H1 (cell line): ENCODE results near the gene TSC1. TPM values are rescaled to one million over a fixed set of nuclear protein-coding genes. Genes with fewer than 3 reads are reported as not detected.

ENCODE experiments used
- ASH2L ChIP-seq: fragments of 200-600, 300-600 bp; sonication (generic); IDR thresholded peaks from one replicate; pipeline ENCODE4 v1.7.1; 2017; ENCODE audit warnings: low read length
- CREB1 ChIP-seq: IDR thresholded peaks from 2 replicates; pipeline ENCODE4 v1.6.1; 2012; ENCODE audit warnings: inconsistent platforms
- EGR1 ChIP-seq: IDR thresholded peaks from 2 replicates; pipeline ENCODE4 v1.6.1; 2011; ENCODE audit warnings: low read depth, low read length, borderline replicate concordance
- EZH2 ChIP-seq: fragments of 200-600 bp; sonication (generic); IDR thresholded peaks from 2 replicates; pipeline ENCODE4 v1.7.1; 2012; ENCODE audit warnings: low read depth, mild to moderate bottlenecking, moderate library complexity, low read length, inconsistent platforms; ENCODE audit not compliant: severe bottlenecking
- NRF1 ChIP-seq: IDR thresholded peaks from 2 replicates; pipeline ENCODE4 v1.6.1; 2011; ENCODE audit warnings: mild to moderate bottlenecking, low read depth, low read length, improper control_type of control experiment
- SP4 ChIP-seq: IDR thresholded peaks from 2 replicates; pipeline ENCODE4 v1.6.1; 2012; ENCODE audit warnings: low read length, inconsistent platforms
- SRF ChIP-seq: IDR thresholded peaks from 2 replicates; pipeline ENCODE4 v1.6.1; 2011; ENCODE audit warnings: mild to moderate bottlenecking, low read depth, low read length, moderate library complexity
- TAF1 ChIP-seq: IDR thresholded peaks from 2 replicates; pipeline ENCODE4 v1.6.1; 2011; ENCODE audit warnings: mild to moderate bottlenecking, low read depth, low read length
- TCF12 ChIP-seq: IDR thresholded peaks from 2 replicates; pipeline ENCODE4 v1.6.1; 2011; ENCODE audit warnings: low read depth, mild to moderate bottlenecking, low read length
- polyA plus RNA-seq, 7 experiments: library from polyadenylated mRNA; depleted of rRNA in 3 of 7; stranded (reverse) in 5 of 7; unstranded in 2 of 7; fragments of >200 nt in 5 of 7; fragments of 200-250 nt in 2 of 7; gene quantifications; 1 replicate in 5 of 7; 2 replicates in 1 of 7; 4 replicates in 1 of 7; pipeline versions ENCODE4 v1.2.1 to v1.2.3, GENCODE V29; 2011 to 2013; ENCODE audit warnings: missing spikeins in 2 of 7, mixed read lengths in 2 of 7
- total RNA-seq: library from RNA; stranded (reverse); fragmentation: NEBNext Ultra II Directional; extraction: Animal tissue kit (Norgen Biotek cat#: 25700); gene quantifications from 2 replicates; pipeline ENCODE4 v1.2.1, GENCODE V29; 2021
- TF ChIP-seq, protein P1 (sequence below): fragments of 300-600 bp; sonication (generic); IDR thresholded peaks from 2 replicates; pipeline ENCODE4 v1.7.1; 2012; ENCODE audit warnings: low read length, moderate library complexity, mild to moderate bottlenecking, inconsistent platforms; ENCODE audit not compliant: insufficient replicate concordance

TSC1 gene
- total and polyA plus RNA-seq, 2 of the 8 experiments (the other 6 are each of a cell fraction or from before 2014, with no cell fraction given): 37.2 to 46.0 TPM

DNA sequence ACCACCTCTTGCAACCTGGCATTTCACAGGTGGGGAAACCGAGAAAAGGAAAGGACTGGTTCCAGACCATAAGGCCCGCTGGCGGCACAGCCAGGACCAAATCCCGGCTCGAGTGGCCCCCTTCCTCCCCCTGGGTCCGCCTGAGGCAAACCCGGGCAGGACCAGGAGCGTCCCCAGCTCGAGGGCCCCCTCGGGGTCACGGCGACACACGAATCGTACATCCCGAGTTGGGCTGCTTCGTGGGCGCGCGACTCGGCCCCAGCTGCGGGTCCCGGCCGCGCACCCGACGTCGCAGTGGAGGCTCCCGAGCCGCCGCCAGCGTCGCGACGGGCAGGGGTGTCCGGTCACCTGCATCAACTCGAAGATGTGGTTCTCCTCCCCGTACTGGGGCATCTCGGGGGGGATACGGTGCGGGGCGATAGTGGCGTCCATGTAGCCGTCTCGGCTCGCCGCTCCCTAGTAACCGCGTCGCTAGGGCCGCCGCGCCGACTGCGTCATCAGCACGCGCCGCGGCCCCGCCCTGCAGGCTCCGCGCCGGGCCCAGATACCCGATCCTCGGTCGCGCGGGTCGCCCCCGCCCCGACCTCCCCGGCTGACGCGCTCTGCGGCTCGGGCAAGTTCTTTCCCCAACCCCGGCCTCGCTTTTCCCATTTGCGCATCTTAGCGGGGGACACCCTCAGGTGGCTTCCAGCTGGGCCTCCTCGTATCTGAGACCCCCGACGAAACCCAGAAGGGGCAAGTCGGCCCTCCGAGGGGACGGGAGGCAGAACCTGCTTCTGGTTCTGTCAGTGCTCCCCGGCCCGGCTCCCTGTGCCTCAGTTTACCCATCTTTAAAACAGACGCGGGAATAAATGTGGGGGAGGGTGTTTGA is 66.4 kb downstream of the TSC1 start, which contains the start of gene AK8 (continued):
- TF ChIP-seq SP4 (peak; percentile 56; the same call in 1 of the 2 replicates), EGR1 (peak; percentile 78; the same call in 1 of the 2 replicates), EZH2 (no peak), TAF1 (peak; percentile 46; the same call in 1 of the 2 replicates), ASH2L (peak; percentile 98), CREB1 (peak; percentile 98), NRF1 (no peak), TCF12 (0 out of 2 replicates have a peak, but pooled peaks have one; percentile 30), SRF (peak; percentile 86)
- TF ChIP-seq, protein P1, sequence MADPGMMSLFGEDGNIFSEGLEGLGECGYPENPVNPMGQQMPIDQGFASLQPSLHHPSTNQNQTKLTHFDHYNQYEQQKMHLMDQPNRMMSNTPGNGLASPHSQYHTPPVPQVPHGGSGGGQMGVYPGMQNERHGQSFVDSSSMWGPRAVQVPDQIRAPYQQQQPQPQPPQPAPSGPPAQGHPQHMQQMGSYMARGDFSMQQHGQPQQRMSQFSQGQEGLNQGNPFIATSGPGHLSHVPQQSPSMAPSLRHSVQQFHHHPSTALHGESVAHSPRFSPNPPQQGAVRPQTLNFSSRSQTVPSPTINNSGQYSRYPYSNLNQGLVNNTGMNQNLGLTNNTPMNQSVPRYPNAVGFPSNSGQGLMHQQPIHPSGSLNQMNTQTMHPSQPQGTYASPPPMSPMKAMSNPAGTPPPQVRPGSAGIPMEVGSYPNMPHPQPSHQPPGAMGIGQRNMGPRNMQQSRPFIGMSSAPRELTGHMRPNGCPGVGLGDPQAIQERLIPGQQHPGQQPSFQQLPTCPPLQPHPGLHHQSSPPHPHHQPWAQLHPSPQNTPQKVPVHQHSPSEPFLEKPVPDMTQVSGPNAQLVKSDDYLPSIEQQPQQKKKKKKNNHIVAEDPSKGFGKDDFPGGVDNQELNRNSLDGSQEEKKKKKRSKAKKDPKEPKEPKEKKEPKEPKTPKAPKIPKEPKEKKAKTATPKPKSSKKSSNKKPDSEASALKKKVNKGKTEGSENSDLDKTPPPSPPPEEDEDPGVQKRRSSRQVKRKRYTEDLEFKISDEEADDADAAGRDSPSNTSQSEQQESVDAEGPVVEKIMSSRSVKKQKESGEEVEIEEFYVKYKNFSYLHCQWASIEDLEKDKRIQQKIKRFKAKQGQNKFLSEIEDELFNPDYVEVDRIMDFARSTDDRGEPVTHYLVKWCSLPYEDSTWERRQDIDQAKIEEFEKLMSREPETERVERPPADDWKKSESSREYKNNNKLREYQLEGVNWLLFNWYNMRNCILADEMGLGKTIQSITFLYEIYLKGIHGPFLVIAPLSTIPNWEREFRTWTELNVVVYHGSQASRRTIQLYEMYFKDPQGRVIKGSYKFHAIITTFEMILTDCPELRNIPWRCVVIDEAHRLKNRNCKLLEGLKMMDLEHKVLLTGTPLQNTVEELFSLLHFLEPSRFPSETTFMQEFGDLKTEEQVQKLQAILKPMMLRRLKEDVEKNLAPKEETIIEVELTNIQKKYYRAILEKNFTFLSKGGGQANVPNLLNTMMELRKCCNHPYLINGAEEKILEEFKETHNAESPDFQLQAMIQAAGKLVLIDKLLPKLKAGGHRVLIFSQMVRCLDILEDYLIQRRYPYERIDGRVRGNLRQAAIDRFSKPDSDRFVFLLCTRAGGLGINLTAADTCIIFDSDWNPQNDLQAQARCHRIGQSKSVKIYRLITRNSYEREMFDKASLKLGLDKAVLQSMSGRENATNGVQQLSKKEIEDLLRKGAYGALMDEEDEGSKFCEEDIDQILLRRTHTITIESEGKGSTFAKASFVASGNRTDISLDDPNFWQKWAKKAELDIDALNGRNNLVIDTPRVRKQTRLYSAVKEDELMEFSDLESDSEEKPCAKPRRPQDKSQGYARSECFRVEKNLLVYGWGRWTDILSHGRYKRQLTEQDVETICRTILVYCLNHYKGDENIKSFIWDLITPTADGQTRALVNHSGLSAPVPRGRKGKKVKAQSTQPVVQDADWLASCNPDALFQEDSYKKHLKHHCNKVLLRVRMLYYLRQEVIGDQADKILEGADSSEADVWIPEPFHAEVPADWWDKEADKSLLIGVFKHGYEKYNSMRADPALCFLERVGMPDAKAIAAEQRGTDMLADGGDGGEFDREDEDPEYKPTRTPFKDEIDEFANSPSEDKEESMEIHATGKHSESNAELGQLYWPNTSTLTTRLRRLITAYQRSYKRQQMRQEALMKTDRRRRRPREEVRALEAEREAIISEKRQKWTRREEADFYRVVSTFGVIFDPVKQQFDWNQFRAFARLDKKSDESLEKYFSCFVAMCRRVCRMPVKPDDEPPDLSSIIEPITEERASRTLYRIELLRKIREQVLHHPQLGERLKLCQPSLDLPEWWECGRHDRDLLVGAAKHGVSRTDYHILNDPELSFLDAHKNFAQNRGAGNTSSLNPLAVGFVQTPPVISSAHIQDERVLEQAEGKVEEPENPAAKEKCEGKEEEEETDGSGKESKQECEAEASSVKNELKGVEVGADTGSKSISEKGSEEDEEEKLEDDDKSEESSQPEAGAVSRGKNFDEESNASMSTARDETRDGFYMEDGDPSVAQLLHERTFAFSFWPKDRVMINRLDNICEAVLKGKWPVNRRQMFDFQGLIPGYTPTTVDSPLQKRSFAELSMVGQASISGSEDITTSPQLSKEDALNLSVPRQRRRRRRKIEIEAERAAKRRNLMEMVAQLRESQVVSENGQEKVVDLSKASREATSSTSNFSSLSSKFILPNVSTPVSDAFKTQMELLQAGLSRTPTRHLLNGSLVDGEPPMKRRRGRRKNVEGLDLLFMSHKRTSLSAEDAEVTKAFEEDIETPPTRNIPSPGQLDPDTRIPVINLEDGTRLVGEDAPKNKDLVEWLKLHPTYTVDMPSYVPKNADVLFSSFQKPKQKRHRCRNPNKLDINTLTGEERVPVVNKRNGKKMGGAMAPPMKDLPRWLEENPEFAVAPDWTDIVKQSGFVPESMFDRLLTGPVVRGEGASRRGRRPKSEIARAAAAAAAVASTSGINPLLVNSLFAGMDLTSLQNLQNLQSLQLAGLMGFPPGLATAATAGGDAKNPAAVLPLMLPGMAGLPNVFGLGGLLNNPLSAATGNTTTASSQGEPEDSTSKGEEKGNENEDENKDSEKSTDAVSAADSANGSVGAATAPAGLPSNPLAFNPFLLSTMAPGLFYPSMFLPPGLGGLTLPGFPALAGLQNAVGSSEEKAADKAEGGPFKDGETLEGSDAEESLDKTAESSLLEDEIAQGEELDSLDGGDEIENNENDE: no peak
